Activated CD8-positive, alpha-beta T cell treated with anti-CD3 and anti-CD28 coated beads for 36 hours (primary cell): ENCODE results near the gene CNRIP1. TPM values are rescaled to one million over a fixed set of nuclear protein-coding genes. Genes with fewer than 3 reads are reported as not detected.

ENCODE experiments used
- ATAC-seq: fragments of 200-7000 bp; cut with Tn5 transposase; one replicate; pipeline ENCODE4 v1.10.0; 2021; ENCODE audit warnings: mild to moderate bottlenecking, moderate library complexity
- CTCF ChIA-PET: fragments of 350-600 bp; sonication (Branson Sonifier 250); formaldehyde crosslinking; loops from one replicate; lab custom pipeline; 2021; ENCODE audit warnings: antibody characterized with exemption; lab: Charles Lee
- POLR2A ChIA-PET: fragments of 350-600 bp; sonication (Branson Sonifier 250); formaldehyde crosslinking; loops from one replicate; lab custom pipeline; 2021; ENCODE audit warnings: antibody characterized with exemption; lab: Charles Lee
- DNase-seq: peaks from one replicate; pipeline ENCODE4 v3.0.0-alpha.2; 2020
- H3K27ac Mint-ChIP-seq: one replicate; pipeline ENCODE4 v1.8.0; 2021; ENCODE audit warnings: mild to moderate bottlenecking, mixed read lengths
- H3K27me3 Mint-ChIP-seq: one replicate; pipeline ENCODE4 v1.8.0; 2021; ENCODE audit warnings: mixed read lengths
- H3K36me3 Mint-ChIP-seq: one replicate; pipeline ENCODE4 v1.8.0; 2021; ENCODE audit warnings: low read depth, mixed read lengths
- H3K4me1 Mint-ChIP-seq: one replicate; pipeline ENCODE4 v1.8.0; 2021; ENCODE audit warnings: low read depth, mixed read lengths
- H3K4me3 Mint-ChIP-seq: one replicate; pipeline ENCODE4 v1.8.0; 2021; ENCODE audit warnings: mild to moderate bottlenecking, moderate library complexity, mixed read lengths
- H3K9me3 Mint-ChIP-seq: one replicate; pipeline ENCODE4 v1.8.0; 2021; ENCODE audit warnings: mixed read lengths
- intact Hi-C: fragments of 100-400 bp; cut with micrococcal nuclease; formaldehyde crosslinking; loops from one replicate; pipeline ENCODE4 v1.10.0; 2022
- total RNA-seq, 2 experiments: library from RNA; stranded (reverse); gene quantifications; one replicate each; pipeline ENCODE4 v1.2.3, GENCODE V29; 2021
- TF ChIP-seq, protein P1 (sequence below): fragments of 200-600 bp; IDR thresholded peaks from one replicate; pipeline ENCODE4 v1.8.0; 2022; ENCODE audit warnings: antibody characterized with exemption, mild to moderate bottlenecking

CNRIP1 gene
- total RNA-seq, 2 experiments from 2014 or later, result not detected

GRCh38 chr2:68294187-68294586, 25.6 kb downstream of the CNRIP1 start:
- DNase-seq (no peak), ATAC-seq (no peak)
- no peaks in the 10 kb centered on the region for H3K36me3 Mint-ChIP-seq
- CTCF ChIA-PET, result interaction anchor here (0.7 to 6.7 kb wide), 6 partner anchors 8 to 172 kb away, joined by 3 to 50 read pairs (median 6); no protein-coding TSS in a partner anchor
- H3K4me3 Mint-ChIP-seq, result no peak overlapping the region
- H3K27me3 Mint-ChIP-seq, result peaks cover 7% of the 10 kb centered on the region
- no peak overlapping the region for H3K27ac Mint-ChIP-seq
- POLR2A ChIA-PET, result no interaction called here
- H3K9me3 Mint-ChIP-seq, result no peaks in the 10 kb centered on the region
- intact Hi-C loops, result no loop called here
- TF ChIP-seq, protein P1, sequence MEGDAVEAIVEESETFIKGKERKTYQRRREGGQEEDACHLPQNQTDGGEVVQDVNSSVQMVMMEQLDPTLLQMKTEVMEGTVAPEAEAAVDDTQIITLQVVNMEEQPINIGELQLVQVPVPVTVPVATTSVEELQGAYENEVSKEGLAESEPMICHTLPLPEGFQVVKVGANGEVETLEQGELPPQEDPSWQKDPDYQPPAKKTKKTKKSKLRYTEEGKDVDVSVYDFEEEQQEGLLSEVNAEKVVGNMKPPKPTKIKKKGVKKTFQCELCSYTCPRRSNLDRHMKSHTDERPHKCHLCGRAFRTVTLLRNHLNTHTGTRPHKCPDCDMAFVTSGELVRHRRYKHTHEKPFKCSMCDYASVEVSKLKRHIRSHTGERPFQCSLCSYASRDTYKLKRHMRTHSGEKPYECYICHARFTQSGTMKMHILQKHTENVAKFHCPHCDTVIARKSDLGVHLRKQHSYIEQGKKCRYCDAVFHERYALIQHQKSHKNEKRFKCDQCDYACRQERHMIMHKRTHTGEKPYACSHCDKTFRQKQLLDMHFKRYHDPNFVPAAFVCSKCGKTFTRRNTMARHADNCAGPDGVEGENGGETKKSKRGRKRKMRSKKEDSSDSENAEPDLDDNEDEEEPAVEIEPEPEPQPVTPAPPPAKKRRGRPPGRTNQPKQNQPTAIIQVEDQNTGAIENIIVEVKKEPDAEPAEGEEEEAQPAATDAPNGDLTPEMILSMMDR, result no peak
- no peaks in the 10 kb centered on the region for H3K4me1 Mint-ChIP-seq

DNA sequence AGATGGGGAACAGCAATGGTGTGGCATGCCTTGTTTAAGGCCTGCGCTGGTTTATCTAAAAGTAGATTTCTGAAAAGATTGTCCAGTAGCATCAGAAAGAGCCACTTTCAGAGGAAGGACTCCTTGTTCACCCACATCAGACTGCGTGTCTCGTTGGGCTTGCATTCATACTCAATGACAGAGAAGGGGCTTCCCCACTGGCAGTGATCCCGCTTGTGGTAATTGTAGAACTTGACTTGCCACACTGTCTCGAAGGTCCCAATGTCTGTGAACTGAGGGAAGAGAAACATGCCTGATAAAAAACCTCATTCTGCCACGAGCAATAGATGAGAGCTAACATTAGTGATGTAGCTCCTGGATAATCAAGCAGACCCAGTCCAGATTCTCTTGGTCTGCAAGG, 26.0 kb downstream of the CNRIP1 start:
- intact Hi-C loops, result no loop called here
- TF ChIP-seq, protein P1, result no peak
- H3K27ac Mint-ChIP-seq, result no peak overlapping the region
- H3K9me3 Mint-ChIP-seq, result no peaks in the 10 kb centered on the region
- CTCF ChIA-PET, result interaction anchor here (0.7 to 6.7 kb wide), 6 partner anchors 10 to 171 kb away, joined by 3 to 50 read pairs (median 7); no protein-coding TSS in a partner anchor
- no peak for DNase-seq
- ATAC-seq, result no peak
- H3K36me3 Mint-ChIP-seq, result no peaks in the 10 kb centered on the region
- no peak overlapping the region for H3K4me3 Mint-ChIP-seq
- H3K4me1 Mint-ChIP-seq, result no peaks in the 10 kb centered on the region
- POLR2A ChIA-PET, result no interaction called here
- H3K27me3 Mint-ChIP-seq, result peaks cover 7% of the 10 kb centered on the region

- TF ChIP-seq, protein P1, result no peak
- CTCF ChIA-PET, result interaction anchor here (0.9 to 6.7 kb wide), 9 partner anchors 11 to 171 kb away, joined by 3 to 50 read pairs (median 5); no protein-coding TSS in a partner anchor
- POLR2A ChIA-PET, result interaction anchor here (1.1 kb wide), 1 partner anchor 9 kb away, joined by 4 read pairs; no protein-coding TSS in a partner anchor
- intact Hi-C loops, result no loop called here
- Mint-ChIP-seq H3K27me3 (peaks cover 7% of the 10 kb centered on the region), H3K4me1 (no peaks in the 10 kb centered on the region), H3K27ac (no peak overlapping the region), H3K36me3 (no peaks in the 10 kb centered on the region), H3K9me3 (no peaks in the 10 kb centered on the region), H3K4me3 (no peak overlapping the region)
- ATAC-seq, result no peak
- no peak for DNase-seq
These were observed 26.7 kb downstream of the CNRIP1 start for GRCh38 chr2:68293024-68293423.

GRCh38 chr2:68292108-68292710, 27.5 kb downstream of the CNRIP1 start:
- intact Hi-C loops, result no loop called here
- Mint-ChIP-seq H3K27me3 (peaks cover 11% of the 10 kb centered on the region), H3K36me3 (no peaks in the 10 kb centered on the region), H3K27ac (no peak overlapping the region), H3K4me3 (no peak overlapping the region), H3K9me3 (no peaks in the 10 kb centered on the region), H3K4me1 (no peaks in the 10 kb centered on the region)
- TF ChIP-seq, protein P1, result peak; percentile 69
- CTCF ChIA-PET, result interaction anchor here (0.6 to 6.7 kb wide), 29 partner anchors 9 to 263 kb away, joined by 3 to 50 read pairs (median 3); partner anchors contain the start of gene C1D
- peak; percentile 26 for DNase-seq
- POLR2A ChIA-PET, result interaction anchor here (0.6 to 1.1 kb wide), 2 partner anchors 10 to 13 kb away, joined by 4 read pairs; no protein-coding TSS in a partner anchor
- ATAC-seq, result peak; percentile 62

GRCh38 chr2:68291314-68291713, 28.4 kb downstream of the CNRIP1 start:
- ATAC-seq, result no peak
- H3K36me3 Mint-ChIP-seq, result no peaks in the 10 kb centered on the region
- TF ChIP-seq, protein P1, result no peak
- H3K27me3 Mint-ChIP-seq, result peaks cover 13% of the 10 kb centered on the region
- DNase-seq, result no peak
- intact Hi-C loops, result no loop called here
- CTCF ChIA-PET, result interaction anchor here (0.8 to 6.7 kb wide), 11 partner anchors 10 to 233 kb away, joined by 3 to 50 read pairs (median 5); partner anchors contain the start of gene C1D
- H3K27ac Mint-ChIP-seq, result no peak overlapping the region
- H3K9me3 Mint-ChIP-seq, result no peaks in the 10 kb centered on the region
- POLR2A ChIA-PET, result interaction anchor here (0.6 kb wide), 1 partner anchor 12 kb away, joined by 4 read pairs; no protein-coding TSS in a partner anchor
- H3K4me3 Mint-ChIP-seq, result no peak overlapping the region
- H3K4me1 Mint-ChIP-seq, result no peaks in the 10 kb centered on the region
